IPS-20b (cell line): ENCODE measurements around the gene PFAS.
A peak's percentile ranks its signal among the peaks of the same experiment; 100 is the strongest.

ENCODE experiments used
- H3K27ac ChIP-seq: one replicate; pipeline ENCODE4 v1.5.1; 2013; ENCODE audit warnings: low read length
- H3K27me3 ChIP-seq: 2 replicates; pipeline ENCODE4 v1.6.1; 2013; ENCODE audit warnings: mild to moderate bottlenecking, low read length, inconsistent platforms; ENCODE audit not compliant: insufficient read depth
- H3K36me3 ChIP-seq: 2 replicates; pipeline ENCODE4 v1.6.1; 2013; ENCODE audit warnings: low read depth, mild to moderate bottlenecking, inconsistent platforms, low read length, moderate library complexity; ENCODE audit not compliant: insufficient read depth
- H3K4me1 ChIP-seq: 2 replicates; pipeline ENCODE4 v1.6.1; 2013; ENCODE audit warnings: mild to moderate bottlenecking, control low read depth, inconsistent platforms, low read length, moderate library complexity; ENCODE audit not compliant: insufficient read depth
- H3K4me3 ChIP-seq: 2 replicates; pipeline ENCODE4 v1.5.1; 2013; ENCODE audit warnings: mild to moderate bottlenecking, low read length, inconsistent platforms
- H3K9ac ChIP-seq: 2 replicates; pipeline ENCODE4 v1.6.1; 2013; ENCODE audit warnings: low read depth, mild to moderate bottlenecking, inconsistent platforms, low read length, moderate library complexity
- H3K9me3 ChIP-seq: 2 replicates; pipeline ENCODE4 v1.6.1; 2013; ENCODE audit warnings: mild to moderate bottlenecking, low read depth, low read length, inconsistent platforms; ENCODE audit not compliant: insufficient read depth

The PFAS gene

DNA sequence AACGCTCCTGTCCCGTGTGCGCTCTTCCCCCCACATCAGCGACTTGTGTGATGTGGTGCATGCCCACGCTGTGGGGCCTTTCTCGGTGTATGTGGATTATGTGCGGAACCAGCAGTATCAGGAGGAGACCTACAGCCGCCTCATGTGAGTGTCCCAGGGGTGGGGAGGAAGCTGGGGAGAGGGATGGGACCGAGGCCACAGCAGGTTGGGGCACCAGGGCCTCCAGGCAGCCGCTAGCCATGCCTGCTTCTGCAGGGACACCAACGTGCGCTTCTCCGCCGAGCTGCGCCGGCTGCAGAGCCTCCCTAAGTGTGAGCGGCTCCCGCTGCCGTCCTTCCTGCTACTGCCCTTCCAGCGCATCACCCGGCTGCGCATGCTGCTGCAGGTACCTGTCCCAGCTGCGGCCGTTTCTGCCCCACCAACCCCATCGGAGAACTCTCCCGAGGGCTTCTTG, 66.7 kb downstream of the PFAS start:
- Histone ChIP-seq H3K27ac (no peak overlapping the region), H3K9me3 (no peaks in the 10 kb centered on the region), H3K27me3 (peaks cover 42% of the 10 kb centered on the region), H3K4me3 (peak overlapping the region; percentile 85), H3K9ac (peak overlapping the region; percentile 47; the same call in 1 of the 2 replicates), H3K4me1 (peaks cover 3% of the 10 kb centered on the region; the same call in 1 of the 2 replicates), H3K36me3 (no peaks in the 10 kb centered on the region)

DNA sequence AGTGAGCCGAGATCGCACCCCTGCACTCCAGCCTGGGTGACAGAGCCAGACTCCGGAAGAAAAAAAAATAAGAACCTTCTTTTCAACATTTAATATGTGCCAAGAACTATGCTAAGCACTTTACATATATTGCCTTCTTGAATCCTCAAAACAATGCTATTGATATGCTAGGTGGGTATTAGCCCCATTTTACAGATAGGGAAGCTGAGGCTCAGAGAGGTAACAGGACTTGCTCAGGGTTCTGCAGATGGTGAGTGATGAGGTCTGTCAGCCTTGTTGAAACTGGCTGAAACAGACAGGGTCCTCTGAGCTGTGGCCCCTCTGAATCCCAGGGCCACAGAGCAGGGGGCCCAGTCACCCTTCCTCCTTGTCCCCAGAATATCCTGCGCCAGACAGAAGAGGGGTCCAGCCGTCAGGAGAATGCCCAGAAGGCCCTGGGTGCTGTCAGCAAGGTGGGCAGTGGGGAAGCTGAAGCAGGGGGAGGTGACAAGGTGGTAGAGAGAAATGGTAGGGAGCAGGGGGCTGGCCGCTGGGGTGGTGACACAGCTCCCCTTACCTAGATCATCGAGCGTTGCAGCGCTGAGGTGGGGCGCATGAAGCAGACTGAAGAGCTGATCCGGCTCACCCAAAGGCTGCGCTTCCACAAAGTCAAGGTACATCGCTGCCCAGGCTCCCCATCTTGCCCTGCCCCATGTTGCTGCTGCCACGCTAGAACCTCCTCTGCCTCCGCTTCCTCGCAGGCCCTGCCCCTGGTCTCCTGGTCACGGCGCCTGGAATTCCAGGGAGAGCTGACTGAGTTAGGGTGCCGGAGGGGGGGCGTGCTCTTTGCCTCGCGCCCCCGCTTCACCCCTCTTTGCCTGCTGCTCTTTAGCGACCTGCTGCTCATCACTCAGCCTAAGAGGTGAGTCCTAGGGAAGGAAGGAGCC, 69.2 kb downstream of the PFAS start:
- no peak overlapping the region for H3K9ac ChIP-seq
- H3K27ac ChIP-seq: no peak overlapping the region
- peaks cover 3% of the 10 kb centered on the region; the same call in 1 of the 2 replicates for H3K4me1 ChIP-seq
- no peak overlapping the region for H3K4me3 ChIP-seq
- H3K36me3 ChIP-seq: no peaks in the 10 kb centered on the region
- no peaks in the 10 kb centered on the region for H3K9me3 ChIP-seq
- H3K27me3 ChIP-seq: peaks cover 42% of the 10 kb centered on the region
